Measurements from ENCODE around the gene ENTHD1. TPM values are rescaled to one million over a fixed set of nuclear protein-coding genes. Genes with fewer than 3 reads are reported as not detected.

The ENTHD1 gene
- polyA plus RNA-seq, 1 donor from 2014 or later = 0.23 TPM

DNA sequence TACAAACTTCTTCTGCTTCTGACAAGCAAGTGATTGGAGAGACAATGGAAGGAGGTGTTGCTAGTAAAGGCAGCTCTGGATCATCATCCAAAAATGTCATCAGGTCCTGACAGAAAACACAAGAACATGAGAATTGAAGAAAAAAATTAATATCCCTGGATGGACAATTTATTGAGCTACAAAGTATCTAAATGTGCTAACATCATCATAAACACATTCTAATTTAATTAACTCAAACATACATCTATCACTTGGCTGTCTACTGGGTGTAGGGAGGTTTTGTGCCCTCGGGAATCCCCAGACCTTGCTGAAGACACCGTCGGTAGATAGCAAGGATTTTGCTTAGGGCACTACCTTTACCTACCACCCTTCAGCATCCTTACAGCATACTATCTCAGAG is 72.6 kb downstream of the ENTHD1 start:
- peaks cover 3% of the 10 kb centered on the region for H3K36me3 Mint-ChIP-seq
- H3K9me3 Mint-ChIP-seq = no peaks in the 10 kb centered on the region
- no peak overlapping the region for H3K4me3 Mint-ChIP-seq
- peaks cover 21 to 24% (median 23%) of the 10 kb centered on the region in 3 donors for H3K4me1 Mint-ChIP-seq
- H3K27me3 Mint-ChIP-seq = no peaks in the 10 kb centered on the region
- H3K27ac Mint-ChIP-seq = no peak overlapping the region

- Mint-ChIP-seq H3K36me3 (peaks cover 3% of the 10 kb centered on the region), H3K4me3 (peak overlapping the region in 1 of 4 donors; percentile 29), H3K27ac (no peak overlapping the region), H3K27me3 (no peaks in the 10 kb centered on the region), H3K4me1 (peaks cover 16 to 17% (median 16%) of the 10 kb centered on the region in 3 donors), H3K9me3 (no peaks in the 10 kb centered on the region)
Observed at GRCh38 chr22:39820256-39820655, 73.3 kb downstream of the ENTHD1 start.

DNA sequence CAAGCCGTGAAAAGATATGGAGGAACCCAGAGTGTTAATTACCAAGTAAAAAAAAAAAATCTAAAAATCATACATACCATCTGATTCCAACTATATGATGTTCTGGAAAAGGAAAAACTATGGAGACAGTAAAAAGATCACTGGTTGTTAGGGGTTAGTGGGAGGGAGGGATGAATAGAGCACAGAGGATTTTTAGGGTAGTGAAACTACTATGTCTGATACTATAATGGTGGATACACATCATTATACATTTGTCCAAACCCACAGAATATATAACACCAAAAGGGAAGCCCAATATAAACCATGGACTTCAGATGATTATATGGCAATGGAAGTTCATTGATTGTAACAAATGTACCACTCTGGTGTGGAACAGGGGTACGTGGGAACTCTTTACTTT is 74.1 kb downstream of the ENTHD1 start:
- Mint-ChIP-seq H3K4me1 (peaks cover 11 to 13% (median 12%) of the 10 kb centered on the region in 3 donors), H3K27ac (no peak overlapping the region), H3K4me3 (peak overlapping the region in 1 of 4 donors; percentile 58), H3K27me3 (no peaks in the 10 kb centered on the region), H3K36me3 (peaks cover 5% of the 10 kb centered on the region), H3K9me3 (no peaks in the 10 kb centered on the region)

DNA sequence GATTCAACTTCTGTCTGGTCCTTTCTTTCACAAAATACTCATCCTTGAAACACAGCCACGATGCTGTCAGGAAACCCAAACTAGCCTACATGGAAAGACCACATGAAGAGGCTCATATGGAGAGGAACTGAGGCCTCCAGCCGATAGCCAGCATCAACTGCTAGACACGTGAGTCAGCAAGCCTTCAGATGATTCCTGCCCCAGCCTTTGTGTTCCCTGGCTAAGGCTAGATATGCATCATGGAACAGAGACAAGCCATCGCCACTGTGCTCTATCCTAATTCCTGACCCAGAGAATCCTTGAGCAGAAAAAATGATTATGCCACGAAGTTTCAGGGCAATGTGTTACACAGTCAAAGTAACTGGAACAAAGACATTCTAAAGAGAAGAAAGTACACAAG is 75.5 kb downstream of the ENTHD1 start:
- Mint-ChIP-seq H3K27ac (no peak overlapping the region), H3K36me3 (peaks cover 5% of the 10 kb centered on the region), H3K27me3 (no peaks in the 10 kb centered on the region)

GRCh38 chr22:39815932-39816331 is 77.6 kb downstream of the ENTHD1 start:
- H3K4me1 Mint-ChIP-seq = peaks cover 6 to 12% (median 11%) of the 10 kb centered on the region in 3 donors
- H3K9me3 Mint-ChIP-seq = no peaks in the 10 kb centered on the region
- H3K4me3 Mint-ChIP-seq = no peak overlapping the region
- peaks cover 3% of the 10 kb centered on the region for H3K27me3 Mint-ChIP-seq
- peaks cover 5% of the 10 kb centered on the region for H3K36me3 Mint-ChIP-seq
- H3K27ac Mint-ChIP-seq = no peak overlapping the region

More for the DNA sequence above, 75.5 kb downstream of the ENTHD1 start:
- no peak overlapping the region for H3K4me3 Mint-ChIP-seq
- no peaks in the 10 kb centered on the region for H3K9me3 Mint-ChIP-seq
- peaks cover 11 to 13% (median 12%) of the 10 kb centered on the region in 3 donors for H3K4me1 Mint-ChIP-seq

- Mint-ChIP-seq H3K27me3 (peaks cover 3% of the 10 kb centered on the region), H3K4me3 (no peak overlapping the region), H3K9me3 (no peaks in the 10 kb centered on the region), H3K4me1 (peaks cover 6 to 8% (median 6%) of the 10 kb centered on the region in 3 donors), H3K36me3 (peaks cover 2% of the 10 kb centered on the region), H3K27ac (no peak overlapping the region)
Observed at GRCh38 chr22:39814899-39815298, 78.7 kb downstream of the ENTHD1 start.

DNA sequence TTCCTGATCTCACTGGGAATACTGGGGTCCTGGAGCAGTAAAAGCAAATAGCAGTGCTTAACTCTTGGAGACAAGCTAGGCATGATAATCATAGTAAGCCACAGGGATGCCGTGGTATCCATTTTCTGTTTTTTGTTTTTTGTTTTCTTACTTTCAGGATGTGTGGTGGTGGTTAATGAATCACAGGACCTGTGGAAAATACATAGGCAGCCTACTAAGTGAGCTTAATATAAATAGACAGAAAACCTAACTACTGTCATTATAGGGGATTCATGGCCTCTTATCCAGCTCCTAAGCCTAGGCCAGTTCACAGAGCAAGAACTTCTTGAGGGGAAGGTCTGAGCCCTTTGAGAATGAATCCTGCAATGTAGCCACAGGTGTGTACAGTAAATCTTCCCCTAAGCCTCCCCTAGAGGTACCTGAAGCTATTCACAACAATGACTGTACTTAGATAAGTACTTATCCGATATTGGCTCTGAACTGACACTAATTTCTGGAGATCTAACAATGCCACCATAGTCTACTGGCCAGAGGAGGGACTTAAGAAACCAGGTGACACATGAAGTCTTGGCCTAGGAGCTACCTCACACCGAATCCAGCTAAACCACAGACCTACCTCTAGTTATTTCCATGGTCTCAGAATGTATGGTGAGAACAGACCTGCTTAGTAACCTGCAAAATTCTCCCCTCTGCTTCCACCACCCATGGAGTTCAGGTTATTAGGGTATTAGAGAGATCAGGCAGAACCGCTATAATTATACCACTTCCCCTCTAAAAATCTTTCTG is 83.6 kb downstream of the ENTHD1 start:
- peaks cover 7% of the 10 kb centered on the region for H3K27me3 Mint-ChIP-seq
- no peak overlapping the region for H3K4me3 Mint-ChIP-seq
- peaks cover 2% of the 10 kb centered on the region for H3K36me3 Mint-ChIP-seq
- H3K27ac Mint-ChIP-seq = no peak overlapping the region
- peaks cover 6 to 12% (median 7%) of the 10 kb centered on the region in 3 donors for H3K4me1 Mint-ChIP-seq
- H3K9me3 Mint-ChIP-seq = no peaks in the 10 kb centered on the region

DNA sequence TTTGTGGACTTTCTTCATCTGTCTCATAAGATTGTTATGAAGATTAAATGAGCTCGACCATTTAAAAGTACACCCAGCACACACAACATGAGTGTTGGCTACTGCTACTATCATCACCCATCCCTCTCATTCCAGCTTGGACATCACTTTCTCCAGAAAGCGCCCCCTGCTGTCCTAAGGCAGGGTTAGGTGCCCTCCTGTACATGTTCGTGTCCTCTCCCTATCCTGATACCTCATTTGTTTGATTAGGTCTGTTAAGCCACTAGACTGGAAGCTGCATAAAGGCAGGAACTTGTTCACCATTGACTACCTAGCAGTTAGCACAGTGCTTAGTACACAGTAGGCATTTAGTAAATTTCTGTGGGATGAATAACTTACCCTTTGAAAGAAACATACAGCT is 85.5 kb downstream of the ENTHD1 start:
- H3K4me1 Mint-ChIP-seq = peaks cover 6 to 12% (median 7%) of the 10 kb centered on the region in 3 donors
- H3K36me3 Mint-ChIP-seq = peaks cover 3% of the 10 kb centered on the region
- H3K9me3 Mint-ChIP-seq = no peaks in the 10 kb centered on the region
- no peak overlapping the region for H3K4me3 Mint-ChIP-seq
- H3K27me3 Mint-ChIP-seq = peaks cover 10% of the 10 kb centered on the region
- no peak overlapping the region for H3K27ac Mint-ChIP-seq

DNA sequence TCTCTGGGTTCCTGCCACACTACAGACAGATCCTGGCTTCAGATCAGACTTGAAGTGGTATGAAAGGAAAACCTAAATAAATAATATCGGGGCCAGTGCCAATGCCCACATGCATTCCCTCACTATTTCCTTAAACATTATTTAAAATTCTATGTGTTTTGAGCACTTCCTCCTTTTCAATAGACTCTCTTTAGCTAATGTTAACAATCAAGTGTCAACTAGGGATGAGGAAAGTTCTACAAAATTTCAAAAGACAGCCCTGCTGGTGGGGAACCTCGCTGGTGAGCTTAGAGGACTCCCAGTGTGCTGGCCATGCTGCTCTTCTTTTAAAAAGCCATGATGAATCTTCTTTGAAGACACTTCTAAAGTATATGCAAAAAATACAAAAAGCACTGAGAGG is 87.5 kb downstream of the ENTHD1 start:
- Mint-ChIP-seq H3K36me3 (peaks cover 3% of the 10 kb centered on the region), H3K4me1 (peaks cover 6 to 12% (median 7%) of the 10 kb centered on the region in 3 donors), H3K27ac (no peak overlapping the region), H3K9me3 (peaks cover 0 to 2% (median 0%) of the 10 kb centered on the region in 3 donors), H3K4me3 (no peak overlapping the region), H3K27me3 (peaks cover 9% of the 10 kb centered on the region)

- Mint-ChIP-seq H3K4me1 (peaks cover 6 to 12% (median 7%) of the 10 kb centered on the region in 3 donors), H3K36me3 (peaks cover 6% of the 10 kb centered on the region), H3K27ac (peak overlapping the region in 1 of 3 donors; percentile 23), H3K27me3 (peaks cover 12% of the 10 kb centered on the region), H3K9me3 (peaks cover 0 to 3% (median 2%) of the 10 kb centered on the region in 3 donors), H3K4me3 (peak overlapping the region in 1 of 4 donors; percentile 1)
Observed at GRCh38 chr22:39805117-39805516, 88.4 kb downstream of the ENTHD1 start.

- peaks cover 12% of the 10 kb centered on the region for H3K27me3 Mint-ChIP-seq
- H3K4me1 Mint-ChIP-seq = peaks cover 6 to 12% (median 7%) of the 10 kb centered on the region in 3 donors
- peaks cover 2 to 9% (median 8%) of the 10 kb centered on the region in 3 donors for H3K9me3 Mint-ChIP-seq
- H3K4me3 Mint-ChIP-seq = no peak overlapping the region
- H3K27ac Mint-ChIP-seq = no peak overlapping the region
- H3K36me3 Mint-ChIP-seq = peaks cover 6% of the 10 kb centered on the region
Observed at GRCh38 chr22:39802682-39803081, 90.9 kb downstream of the ENTHD1 start.

- H3K9me3 Mint-ChIP-seq = peaks cover 2 to 21% (median 20%) of the 10 kb centered on the region in 3 donors
- peaks cover 6% of the 10 kb centered on the region for H3K36me3 Mint-ChIP-seq
- no peak overlapping the region for H3K4me3 Mint-ChIP-seq
- peaks cover 8% of the 10 kb centered on the region for H3K27me3 Mint-ChIP-seq
- no peak overlapping the region for H3K27ac Mint-ChIP-seq
- peaks cover 0 to 6% (median 3%) of the 10 kb centered on the region in 3 donors for H3K4me1 Mint-ChIP-seq
Observed at GRCh38 chr22:39800790-39801520, 92.6 kb downstream of the ENTHD1 start.

- peaks cover 3% of the 10 kb centered on the region for H3K36me3 Mint-ChIP-seq
- H3K27ac Mint-ChIP-seq = peak overlapping the region in 1 of 3 donors; percentile 28
- H3K9me3 Mint-ChIP-seq = peaks cover 6 to 23% (median 21%) of the 10 kb centered on the region in 3 donors
- no peak overlapping the region for H3K4me3 Mint-ChIP-seq
- no peaks in the 10 kb centered on the region for H3K4me1 Mint-ChIP-seq
- peaks cover 5% of the 10 kb centered on the region for H3K27me3 Mint-ChIP-seq
Observed at GRCh38 chr22:39797528-39798147, 95.9 kb downstream of the ENTHD1 start.

GRCh38 chr22:39789788-39790187 is 103.8 kb downstream of the ENTHD1 start:
- H3K4me3 Mint-ChIP-seq = no peak overlapping the region
- H3K9me3 Mint-ChIP-seq = peaks cover 0 to 2% (median 2%) of the 10 kb centered on the region in 3 donors
- H3K27ac Mint-ChIP-seq = no peak overlapping the region
- H3K4me1 Mint-ChIP-seq = peaks cover 0 to 2% (median 0%) of the 10 kb centered on the region in 3 donors
- H3K36me3 Mint-ChIP-seq = no peaks in the 10 kb centered on the region
- peaks cover 2% of the 10 kb centered on the region for H3K27me3 Mint-ChIP-seq

DNA sequence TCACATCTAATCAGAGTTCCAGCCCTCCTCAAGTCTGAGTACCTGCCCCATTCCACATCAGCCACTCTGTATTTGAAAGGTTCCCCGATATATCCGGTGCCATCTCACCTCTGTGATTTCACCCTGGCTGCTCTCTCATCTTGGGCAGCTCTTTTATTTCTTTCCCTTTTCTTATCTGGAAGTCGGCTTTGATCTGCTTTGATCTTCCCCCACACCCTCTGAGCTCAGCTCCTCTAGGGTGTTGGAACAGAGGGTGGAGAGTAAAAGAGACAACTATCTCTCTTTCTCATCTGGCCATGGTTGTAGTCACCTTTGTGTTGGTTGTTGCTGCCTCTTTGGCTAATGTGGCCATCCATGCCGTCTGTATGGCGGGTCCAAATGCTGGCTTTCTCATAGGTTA is 108.3 kb downstream of the ENTHD1 start:
- no peak overlapping the region for H3K4me3 Mint-ChIP-seq
- H3K27ac Mint-ChIP-seq = no peak overlapping the region
- H3K27me3 Mint-ChIP-seq = no peaks in the 10 kb centered on the region
- no peaks in the 10 kb centered on the region for H3K9me3 Mint-ChIP-seq
- H3K36me3 Mint-ChIP-seq = no peaks in the 10 kb centered on the region
- H3K4me1 Mint-ChIP-seq = peaks cover 0 to 2% (median 0%) of the 10 kb centered on the region in 3 donors
